ENCODE results near the gene ITPRIPL1.

ITPRIPL1 gene

GRCh38 chr2:96353606-96354101, 28.5 kb downstream of the ITPRIPL1 start:
- no peak for DNase-seq (ENCODE audit: low read depth in 2 of 2)

DNA sequence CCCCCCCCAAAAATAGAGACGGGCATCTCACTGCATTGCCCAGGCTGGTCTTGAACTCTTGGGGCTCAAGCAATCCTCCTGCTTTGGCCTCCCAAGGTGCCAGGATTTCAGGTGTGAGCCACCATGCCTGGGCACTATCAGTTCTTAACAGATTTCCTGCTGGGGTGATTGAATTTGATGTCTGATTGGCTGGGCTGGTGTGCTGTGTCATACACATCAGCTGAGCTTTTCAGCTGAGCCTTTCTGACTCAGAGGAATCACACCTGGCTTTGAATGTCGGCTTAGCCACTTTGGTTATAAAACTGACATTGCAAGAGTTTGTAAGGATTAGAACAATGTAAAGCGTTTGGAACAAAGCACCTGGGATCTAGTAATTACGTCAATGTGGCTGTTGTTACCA, 29.4 kb downstream of the ITPRIPL1 start:
- no peak for DNase-seq (ENCODE audit: low read depth in 2 of 2)

GRCh38 chr2:96356889-96357288, 31.8 kb downstream of the ITPRIPL1 start:
- no peak for DNase-seq (ENCODE audit: low read depth in 2 of 2)

DNA sequence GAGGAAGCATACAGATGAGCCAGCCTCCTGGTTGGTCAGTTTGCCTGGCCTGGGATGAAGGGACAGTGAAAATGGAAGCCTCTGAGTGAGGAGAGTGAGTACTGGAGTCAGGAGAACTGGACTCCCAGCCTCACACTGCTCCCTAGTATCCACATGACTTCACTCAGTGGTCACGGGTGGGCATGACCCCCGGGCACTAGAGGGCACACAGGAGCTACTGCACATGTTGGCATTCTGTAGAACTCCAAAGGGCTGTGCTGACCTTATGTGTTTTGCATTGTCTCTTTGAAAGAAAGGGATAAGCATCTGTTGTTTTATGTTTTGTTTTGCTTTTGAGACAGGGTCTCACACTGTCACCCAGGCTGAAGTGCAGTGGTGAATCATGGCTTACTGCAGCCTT, 34.2 kb downstream of the ITPRIPL1 start:
- DNase-seq (ENCODE audit: low read depth in 2 of 2) = no peak

DNA sequence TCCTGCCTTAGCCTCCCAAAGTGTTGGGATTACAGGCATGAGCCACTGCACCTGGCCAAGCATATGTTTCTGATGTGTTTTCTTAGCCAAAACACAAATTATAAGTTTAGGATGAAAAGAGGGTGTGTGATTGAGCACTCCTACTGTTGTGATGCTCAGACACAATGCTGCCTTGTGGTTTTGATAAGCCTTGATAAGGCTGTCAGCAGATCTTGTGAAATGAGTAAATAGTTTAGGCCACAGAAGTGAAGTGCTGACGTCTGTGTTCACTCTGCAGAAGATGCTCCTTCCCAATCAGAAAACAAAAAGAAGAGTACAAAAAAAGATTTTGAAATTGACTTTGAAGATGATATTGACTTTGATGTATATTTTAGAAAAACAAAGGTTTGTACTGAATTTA, 34.7 kb downstream of the ITPRIPL1 start:
- DNase-seq (ENCODE audit: low read depth in 2 of 2) = no peak

DNA sequence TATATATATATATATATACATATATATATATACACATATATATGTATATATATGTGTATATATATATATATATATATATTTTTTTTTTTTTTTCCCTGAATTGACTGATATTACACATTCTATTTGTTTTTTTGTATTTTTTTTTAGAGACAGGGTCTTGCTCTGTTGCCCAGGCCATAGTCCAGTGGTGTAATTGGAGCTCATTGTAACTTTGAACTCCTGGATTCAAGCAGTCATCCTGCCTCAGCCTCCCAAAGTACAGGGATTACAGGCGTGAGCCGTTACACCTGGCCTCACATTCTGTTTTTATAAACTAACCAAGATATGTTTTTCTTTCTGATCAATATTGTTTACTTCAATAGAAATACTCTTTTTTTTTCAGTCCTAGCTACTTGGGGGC, 36.6 kb downstream of the ITPRIPL1 start:
- DNase-seq (ENCODE audit: low read depth in 2 of 2) = no peak

GRCh38 chr2:96369186-96369585, 44.1 kb downstream of the ITPRIPL1 start:
- DNase-seq (ENCODE audit: low read depth in 2 of 2) = no peak

GRCh38 chr2:96374211-96374951, 49.3 kb downstream of the ITPRIPL1 start:
- DNase-seq (ENCODE audit: low read depth in 2 of 2) = no peak
